ENCODE data around the gene ADAMTS14.

ADAMTS14 gene

GRCh38 chr10:70797840-70798239 is 125.5 kb downstream of the ADAMTS14 start:
- TF ChIP-seq TEAD4 (IDR thresholded peaks at IDR 0.05) (no peak), FOXM1 (IDR thresholded peaks at IDR 0.05; ENCODE audit: borderline replicate concordance, low read depth) (no peak), TCF12 (IDR thresholded peaks at IDR 0.05; ENCODE audit: low read depth) (no peak), ZBTB7A (IDR thresholded peaks at IDR 0.05; ENCODE audit: low read depth) (no peak), CEBPB (IDR thresholded peaks at IDR 0.05) (no peak), NFIC (IDR thresholded peaks at IDR 0.05) (no peak), MAX (IDR thresholded peaks at IDR 0.05) (no peak)

- TF ChIP-seq FOXM1 (IDR thresholded peaks at IDR 0.05; ENCODE audit: borderline replicate concordance, low read depth) (no peak), TAF1 (IDR thresholded peaks at IDR 0.05; ENCODE audit: low read depth) (no peak)
Observed at GRCh38 chr10:70799124-70799523, 126.8 kb downstream of the ADAMTS14 start.

GRCh38 chr10:70801854-70802253 is 129.5 kb downstream of the ADAMTS14 start:
- TF ChIP-seq USF1 (IDR thresholded peaks at IDR 0.05) (no peak), ZBTB7A (IDR thresholded peaks at IDR 0.05; ENCODE audit: low read depth) (no peak), CEBPB (IDR thresholded peaks at IDR 0.05) (no peak), RAD21 (IDR thresholded peaks at IDR 0.05; ENCODE audit: low read depth) (no peak), EP300 (IDR thresholded peaks at IDR 0.05; ENCODE audit: borderline replicate concordance) (no peak)

GRCh38 chr10:70803775-70804420 is 131.6 kb downstream of the ADAMTS14 start:
- no peak for TF ChIP-seq REST (IDR thresholded peaks at IDR 0.05; ENCODE audit: low read depth)
- peak; percentile 70; the same call in 1 of the 2 replicates for TF ChIP-seq TCF12 (IDR thresholded peaks at IDR 0.05; ENCODE audit: low read depth)
- TF ChIP-seq NFIC (IDR thresholded peaks at IDR 0.05) = peak; percentile 91
- peak; percentile 50 for TF ChIP-seq TEAD4 (IDR thresholded peaks at IDR 0.05)

GRCh38 chr10:70804421-70804808 is 132.1 kb downstream of the ADAMTS14 start:
- TF ChIP-seq FOXM1 (IDR thresholded peaks at IDR 0.05; ENCODE audit: borderline replicate concordance, low read depth) (no peak), TEAD4 (IDR thresholded peaks at IDR 0.05) (peak; percentile 44; the same call in 1 of the 2 replicates), NFIC (IDR thresholded peaks at IDR 0.05) (peak; percentile 47; the same call in 1 of the 2 replicates), YY1 (IDR thresholded peaks at IDR 0.05; ENCODE audit: low read depth) (no peak), CREB1 (IDR thresholded peaks at IDR 0.05; ENCODE audit: low read depth) (no peak), TCF12 (IDR thresholded peaks at IDR 0.05; ENCODE audit: low read depth) (0 out of 2 replicates have a peak, but pooled peaks have one; percentile 8)

- peak; percentile 46 for TF ChIP-seq MAX (IDR thresholded peaks at IDR 0.05)
- TF ChIP-seq TEAD4 (IDR thresholded peaks at IDR 0.05) = no peak
Observed at GRCh38 chr10:70805619-70806215, 133.4 kb downstream of the ADAMTS14 start.

- TF ChIP-seq TEAD4 (IDR thresholded peaks at IDR 0.05) = no peak
- TF ChIP-seq NFIC (IDR thresholded peaks at IDR 0.05) = no peak
- TF ChIP-seq YY1 (IDR thresholded peaks at IDR 0.05; ENCODE audit: low read depth) = no peak
- no peak for TF ChIP-seq CREB1 (IDR thresholded peaks at IDR 0.05; ENCODE audit: low read depth)
- TF ChIP-seq EP300 (IDR thresholded peaks at IDR 0.05; ENCODE audit: borderline replicate concordance) = no peak
- TF ChIP-seq REST (IDR thresholded peaks at IDR 0.05; ENCODE audit: low read depth) = no peak
- no peak for TF ChIP-seq USF1 (IDR thresholded peaks at IDR 0.05)
- no peak for TF ChIP-seq FOXM1 (IDR thresholded peaks at IDR 0.05; ENCODE audit: borderline replicate concordance, low read depth)
- no peak for TF ChIP-seq MAX (IDR thresholded peaks at IDR 0.05)
- no peak for TF ChIP-seq TAF1 (IDR thresholded peaks at IDR 0.05; ENCODE audit: low read depth)
- no peak for TF ChIP-seq ZBTB7A (IDR thresholded peaks at IDR 0.05; ENCODE audit: low read depth)
- TF ChIP-seq CEBPB (IDR thresholded peaks at IDR 0.05) = no peak
Observed at GRCh38 chr10:70806841-70807240, 134.5 kb downstream of the ADAMTS14 start.

Data from Ishikawa (cell line).